D721Med (cell line): ENCODE data around the gene SLC39A11.

Source experiments
- DNase-seq: peaks from one replicate; pipeline ENCODE4 v3.0.0; 2011; ENCODE audit warnings: low spot score; ENCODE audit not compliant: insufficient read length
- FAIRE-seq: peaks from 2 replicates; lab custom pipeline; 2011; peaks lifted over from hg19 to GRCh38; lab: Jason Lieb, UNC
- CTCF ChIP-seq: IDR thresholded peaks from 2 replicates; pipeline ENCODE4 v1.5.1; 2012; ENCODE audit warnings: mild to moderate bottlenecking, control low read depth; ENCODE audit not compliant: insufficient read depth; ENCODE audit errors: missing control alignments

Gene SLC39A11

GRCh38 chr17:73122953-73123605, 30.6 kb upstream of the SLC39A11 start:
- FAIRE-seq: no peak
- DNase-seq: no peak
- no peak for TF ChIP-seq CTCF

- TF ChIP-seq CTCF: no peak
- FAIRE-seq (no peak), DNase-seq (no peak)
Measured at GRCh38 chr17:73121506-73121905, 29.0 kb upstream of the SLC39A11 start.

GRCh38 chr17:73119631-73120030, 27.1 kb upstream of the SLC39A11 start:
- FAIRE-seq (no peak), DNase-seq (no peak)
- no peak for TF ChIP-seq CTCF

GRCh38 chr17:73118951-73119391, 26.5 kb upstream of the SLC39A11 start:
- no peak for FAIRE-seq
- peak; percentile 44 for DNase-seq
- TF ChIP-seq CTCF: no peak

GRCh38 chr17:73118139-73118538, 25.7 kb upstream of the SLC39A11 start:
- DNase-seq: no peak
- no peak for TF ChIP-seq CTCF
- no peak for FAIRE-seq

- DNase-seq: no peak
- no peak for FAIRE-seq
- no peak for TF ChIP-seq CTCF
Measured at GRCh38 chr17:73112246-73112645, 19.8 kb upstream of the SLC39A11 start.

GRCh38 chr17:73111386-73111785, 18.9 kb upstream of the SLC39A11 start:
- no peak for FAIRE-seq

More at GRCh38 chr17:73111386-73111785, 18.9 kb upstream of the SLC39A11 start:
- no peak for DNase-seq
- no peak for TF ChIP-seq CTCF
